Esophagus (tissue), 2 donors: Measurements from ENCODE around the gene LMO7. TPM values are rescaled to one million over a fixed set of nuclear protein-coding genes. Genes with fewer than 3 reads are reported as not detected.
"Not testable (repeated sequence)": the region's sequence is repeated elsewhere in the genome, so short reads cannot be mapped to it uniquely, and the experiment has no call there.

Experiments used
- H3K27ac ChIP-seq, 2 donors: one replicate each; pipeline ENCODE4 v1.5.1; 2013; ENCODE audit warnings: low read depth in 2 of 2, mild to moderate bottlenecking in 2 of 2, inconsistent platforms in 1 of 2, low read length in 1 of 2, moderate library complexity in 1 of 2
- H3K27me3 ChIP-seq, 2 donors: one replicate each; pipeline ENCODE4 v1.6.1; 2013; ENCODE audit warnings: low read length in 2 of 2, control low read depth in 1 of 2, mild to moderate bottlenecking in 1 of 2; ENCODE audit not compliant: insufficient read depth in 2 of 2, control insufficient read depth in 1 of 2
- H3K36me3 ChIP-seq, 2 donors: one replicate each; pipeline ENCODE4 v1.6.1; 2013; ENCODE audit warnings: low read length in 1 of 2; ENCODE audit not compliant: control insufficient read depth in 2 of 2, insufficient read depth in 2 of 2
- H3K4me1 ChIP-seq, 2 donors: one replicate each; pipeline ENCODE4 v1.6.1; 2013; ENCODE audit warnings: low read length in 1 of 2; ENCODE audit not compliant: control insufficient read depth in 2 of 2, insufficient read depth in 2 of 2
- H3K4me3 ChIP-seq, 2 donors: one replicate each; pipeline ENCODE4 v1.5.1; 2013; ENCODE audit warnings: low read length in 2 of 2, mild to moderate bottlenecking in 2 of 2, low read depth in 1 of 2, moderate library complexity in 1 of 2
- H3K9me3 ChIP-seq, 2 donors: one replicate each; pipeline ENCODE4 v1.6.1; 2013; ENCODE audit warnings: mild to moderate bottlenecking in 2 of 2, low read depth in 1 of 2, low read length in 1 of 2, moderate library complexity in 1 of 2; ENCODE audit not compliant: control insufficient read depth in 2 of 2, insufficient read depth in 1 of 2
- WGBS, 2 donors: extraction: QIAGEN DNeasy Blood & Tissue Kit; methylation state at CpG; one replicate each; pipeline ENCODE4 v1.1.7; 2013; 5-methylcytosine and 5-hydroxymethylcytosine counted together
- polyA plus RNA-seq, 2 donors: library from polyadenylated mRNA; stranded (reverse); fragments of 200-250 nt; gene quantifications; one replicate each; pipeline ENCODE4 v1.2.3, GENCODE V29; 2013
- donor health status: healthy with polysubstance abuse.
- donor health status: Bipolar disorder and iron deficiency.

The LMO7 gene
- polyA plus RNA-seq, 2 donors = 115 to 253 TPM

DNA sequence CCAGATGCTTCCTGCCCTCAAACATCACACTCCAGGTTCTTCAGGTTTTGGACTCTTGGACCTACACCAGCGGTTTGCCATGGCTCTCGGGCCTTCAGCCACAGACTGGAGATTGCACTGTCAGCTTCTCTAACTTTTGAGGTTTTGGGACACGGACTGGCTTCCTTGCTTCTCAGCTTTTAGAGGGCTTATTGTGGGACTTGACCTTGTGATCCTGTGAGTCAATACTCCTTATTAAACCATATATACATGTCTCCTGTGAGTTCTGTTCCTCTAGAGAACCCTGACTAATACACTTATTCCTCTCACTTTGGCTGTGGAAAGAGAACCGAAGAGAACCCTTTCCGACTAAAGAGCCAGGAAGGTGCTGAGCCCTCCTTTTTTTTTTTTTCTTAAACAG, 53.6 kb downstream of the LMO7 start:
- 87 to 96% methylated on average over 5 of the region's 5 CpGs for WGBS, 2 donors
- Histone ChIP-seq H3K27ac (no peak overlapping the region), H3K36me3 (no peaks in the 10 kb centered on the region), H3K4me1 (peaks cover 0 to 4% of the 10 kb centered on the region in 2 donors), H3K9me3 (no peaks in the 10 kb centered on the region), H3K27me3 (no peaks in the 10 kb centered on the region), H3K4me3 (no peak overlapping the region)

DNA sequence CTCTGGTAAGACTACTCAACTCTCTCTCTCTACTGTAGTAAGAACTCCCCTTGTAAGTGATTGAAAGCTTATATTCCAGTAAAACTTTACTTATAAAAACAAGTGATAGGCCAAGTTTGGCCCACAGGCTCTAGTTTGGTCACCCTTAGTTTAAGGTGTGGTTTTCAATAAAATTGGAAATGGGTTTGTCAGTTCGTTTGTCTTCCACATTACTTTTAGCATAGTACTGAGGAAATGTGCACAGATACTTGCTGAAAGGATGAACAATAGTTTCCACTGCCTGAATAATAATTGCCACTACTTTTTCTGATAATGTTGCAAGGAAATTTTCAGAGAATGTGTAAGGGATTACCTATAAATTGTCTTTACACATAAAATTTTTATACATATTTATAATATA, 54.5 kb downstream of the LMO7 start:
- Histone ChIP-seq H3K9me3 (no peaks in the 10 kb centered on the region), H3K27me3 (no peaks in the 10 kb centered on the region), H3K4me1 (no peaks in the 10 kb centered on the region), H3K27ac (no peak overlapping the region), H3K4me3 (no peak overlapping the region), H3K36me3 (no peaks in the 10 kb centered on the region)
- WGBS, 2 donors = 54 to 63% methylated on average over 1 of the region's 1 CpG

DNA sequence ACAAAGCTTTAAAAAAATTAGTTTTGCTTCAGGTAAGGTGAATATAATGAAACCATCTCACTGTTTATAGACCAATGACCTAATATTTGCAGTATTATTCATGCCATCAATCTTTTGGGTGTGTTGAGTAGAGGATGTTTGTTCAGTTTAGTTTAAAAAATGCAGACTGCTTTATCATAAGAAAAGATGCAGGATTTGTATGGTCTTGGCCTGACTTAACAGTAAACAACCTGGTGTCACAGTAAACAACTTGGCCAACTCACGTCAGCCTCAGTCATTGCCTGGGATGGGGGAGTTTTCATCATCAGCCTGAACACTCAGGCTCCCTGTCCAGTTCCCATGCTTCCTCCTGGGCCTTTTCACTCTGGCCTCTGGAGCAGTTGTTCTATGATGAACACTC, 55.1 kb downstream of the LMO7 start:
- H3K27ac ChIP-seq = peak overlapping the region in 1 of 2 donors; percentile 15
- no peaks in the 10 kb centered on the region for H3K4me1 ChIP-seq
- H3K36me3 ChIP-seq = no peaks in the 10 kb centered on the region
- no peak overlapping the region for H3K4me3 ChIP-seq
- H3K27me3 ChIP-seq = no peaks in the 10 kb centered on the region
- H3K9me3 ChIP-seq = no peaks in the 10 kb centered on the region
- WGBS, 2 donors = 61 to 69% methylated on average over 1 of the region's 1 CpG

- H3K27ac ChIP-seq = no peak overlapping the region
- 84 to 93% methylated on average over 2 of the region's 2 CpGs for WGBS, 2 donors
- no peaks in the 10 kb centered on the region for H3K9me3 ChIP-seq
- no peaks in the 10 kb centered on the region for H3K27me3 ChIP-seq
- no peaks in the 10 kb centered on the region for H3K4me1 ChIP-seq
- no peak overlapping the region for H3K4me3 ChIP-seq
- no peaks in the 10 kb centered on the region for H3K36me3 ChIP-seq
Observed at GRCh38 chr13:75693227-75693626, 57.1 kb downstream of the LMO7 start.

- Histone ChIP-seq H3K27me3 (no peaks in the 10 kb centered on the region), H3K27ac (peak overlapping the region; percentile 67 to 69), H3K4me1 (no peaks in the 10 kb centered on the region), H3K9me3 (no peaks in the 10 kb centered on the region), H3K4me3 (no peak overlapping the region), H3K36me3 (no peaks in the 10 kb centered on the region)
- WGBS, 2 donors = 55 to 59% methylated on average over 8 of the region's 8 CpGs
Observed at GRCh38 chr13:75694722-75695121, 58.6 kb downstream of the LMO7 start.

DNA sequence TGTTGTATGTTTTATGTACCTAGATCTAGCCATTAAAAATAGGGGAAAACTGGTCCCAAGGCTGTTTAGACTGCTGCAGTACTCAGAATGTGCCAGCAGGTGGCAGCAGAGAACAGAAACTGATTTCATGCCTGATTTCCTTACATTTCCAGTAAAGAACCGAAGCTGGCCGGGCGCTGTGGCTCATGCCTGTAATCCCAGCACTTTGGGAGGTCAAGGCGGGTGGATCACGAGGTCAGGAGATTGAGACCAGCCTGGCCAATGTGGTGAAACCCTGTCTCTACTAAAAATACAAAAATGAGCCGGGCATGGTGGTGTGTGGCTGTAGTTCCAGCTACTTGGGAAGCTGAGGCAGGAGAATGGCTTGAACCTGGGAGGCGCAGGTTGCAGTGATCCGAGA, 59.8 kb downstream of the LMO7 start:
- not testable (repeated sequence) for H3K27me3 ChIP-seq, H3K27ac ChIP-seq, H3K36me3 ChIP-seq, H3K4me1 ChIP-seq, H3K4me3 ChIP-seq, H3K9me3 ChIP-seq
- WGBS, 2 donors = 23 to 25% methylated on average over 8 of the region's 8 CpGs

- Histone ChIP-seq H3K27me3 (no peaks in the 10 kb centered on the region), H3K4me1 (no peaks in the 10 kb centered on the region), H3K4me3 (no peak overlapping the region), H3K9me3 (no peaks in the 10 kb centered on the region), H3K36me3 (no peaks in the 10 kb centered on the region), H3K27ac (no peak overlapping the region)
- WGBS, 2 donors = 92 to 97% methylated on average over 1 of the region's 1 CpG
Observed at GRCh38 chr13:75699062-75699461, 62.9 kb downstream of the LMO7 start.

- not testable (repeated sequence) for H3K4me1 ChIP-seq, H3K4me3 ChIP-seq, H3K9me3 ChIP-seq, H3K27ac ChIP-seq, H3K27me3 ChIP-seq, H3K36me3 ChIP-seq
- WGBS, 2 donors = 87 to 90% methylated on average over 7 of the region's 7 CpGs
Observed at GRCh38 chr13:75699717-75700116, 63.6 kb downstream of the LMO7 start.

DNA sequence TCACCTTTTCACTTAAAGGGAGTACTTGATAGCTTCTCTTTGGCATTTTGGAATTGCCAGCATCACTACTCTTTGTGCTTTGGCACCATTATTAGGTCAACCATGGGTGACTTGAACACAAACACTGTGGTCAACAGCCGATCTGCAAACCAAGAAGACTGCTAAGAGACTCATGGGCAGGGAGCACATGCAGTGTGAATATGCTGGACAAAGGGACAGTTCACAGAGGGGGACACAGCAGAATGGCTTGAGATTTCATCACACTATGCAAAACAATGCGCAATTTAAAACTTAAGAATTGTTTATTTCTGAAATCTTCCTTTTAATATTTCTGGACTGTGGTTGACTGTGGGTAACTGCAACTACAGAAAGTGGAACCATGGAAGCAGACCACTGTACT, 64.4 kb downstream of the LMO7 start:
- no peaks in the 10 kb centered on the region for H3K9me3 ChIP-seq
- H3K27ac ChIP-seq = no peak overlapping the region
- no peaks in the 10 kb centered on the region for H3K4me1 ChIP-seq
- no peaks in the 10 kb centered on the region for H3K36me3 ChIP-seq
- WGBS, 2 donors = 92 to 93% methylated on average over 2 of the region's 2 CpGs
- no peak overlapping the region for H3K4me3 ChIP-seq
- no peaks in the 10 kb centered on the region for H3K27me3 ChIP-seq

DNA sequence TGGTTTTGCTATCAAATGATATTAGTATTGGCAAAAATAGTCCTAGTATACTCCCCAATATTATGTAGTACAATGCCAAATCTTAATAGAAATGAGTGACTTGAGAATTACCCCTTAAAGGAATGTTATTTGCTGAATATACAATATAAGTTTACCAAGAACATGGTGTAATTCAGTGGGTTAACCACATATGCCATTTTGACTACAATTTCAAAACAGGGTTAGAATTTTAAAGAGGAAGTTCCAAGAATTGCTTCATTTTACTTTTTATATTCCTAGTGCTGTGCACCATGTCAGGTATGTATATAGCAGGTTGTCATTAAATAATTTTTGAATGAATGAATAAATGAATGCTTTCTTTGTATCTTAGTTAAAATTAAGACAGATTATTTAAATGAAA, 66.3 kb downstream of the LMO7 start:
- H3K9me3 ChIP-seq = no peaks in the 10 kb centered on the region
- no peaks in the 10 kb centered on the region for H3K27me3 ChIP-seq
- H3K4me3 ChIP-seq = no peak overlapping the region
- no peak overlapping the region for H3K27ac ChIP-seq
- no peaks in the 10 kb centered on the region for H3K36me3 ChIP-seq
- no peaks in the 10 kb centered on the region for H3K4me1 ChIP-seq
